NCI-H146 treated with DMSO at 0.1 percent for 48 hours (cell line): ENCODE measurements around the gene PCDHA1.

Experiments used
- DNase-seq: peaks from one replicate; lab custom pipeline; 2025; ENCODE audit not compliant: unreplicated experiment; lab: John Stamatoyannopoulos, UW

Gene PCDHA1

GRCh38 chr5:140986117-140986521 lies 200.2 kb downstream of the PCDHA1 start:
- DNase-seq = no peak

- no peak for DNase-seq
Measured at GRCh38 chr5:140988100-140988499, 202.2 kb downstream of the PCDHA1 start.

GRCh38 chr5:140988608-140989007 lies 202.7 kb downstream of the PCDHA1 start:
- DNase-seq = no peak

GRCh38 chr5:140989254-140990020 lies 203.5 kb downstream of the PCDHA1 start:
- no peak for DNase-seq

- peak; percentile 32 for DNase-seq
Measured at GRCh38 chr5:140992828-140993227, 206.9 kb downstream of the PCDHA1 start.

- no peak for DNase-seq
Measured at GRCh38 chr5:140996060-140996459, 210.1 kb downstream of the PCDHA1 start.

GRCh38 chr5:140998921-140999410 lies 213.0 kb downstream of the PCDHA1 start:
- no peak for DNase-seq

- peak; percentile 41 for DNase-seq
Measured at GRCh38 chr5:141001446-141001843, 215.5 kb downstream of the PCDHA1 start.

GRCh38 chr5:141001844-141002604 lies 216.1 kb downstream of the PCDHA1 start:
- peak; percentile 64 for DNase-seq

GRCh38 chr5:141002605-141002965 lies 216.6 kb downstream of the PCDHA1 start:
- no peak for DNase-seq

GRCh38 chr5:141003031-141003430 lies 217.1 kb downstream of the PCDHA1 start:
- DNase-seq = no peak

GRCh38 chr5:141003791-141004611 lies 218.1 kb downstream of the PCDHA1 start:
- DNase-seq = peak; percentile 49

- no peak for DNase-seq
Measured at GRCh38 chr5:141007791-141008190, 221.9 kb downstream of the PCDHA1 start.

GRCh38 chr5:141010047-141010793 lies 224.3 kb downstream of the PCDHA1 start:
- no peak for DNase-seq

- DNase-seq = no peak
Measured at GRCh38 chr5:141017943-141018342, 232.0 kb downstream of the PCDHA1 start.

- DNase-seq = no peak
Measured at GRCh38 chr5:141022384-141022783, 236.4 kb downstream of the PCDHA1 start.

- no peak for DNase-seq
Measured at GRCh38 chr5:141031006-141031405, 245.1 kb downstream of the PCDHA1 start.

- DNase-seq = no peak
Measured at GRCh38 chr5:141032626-141033025, 246.7 kb downstream of the PCDHA1 start.

GRCh38 chr5:141039061-141039460 lies 253.1 kb downstream of the PCDHA1 start:
- DNase-seq = no peak

GRCh38 chr5:141039517-141039916 lies 253.6 kb downstream of the PCDHA1 start:
- peak; percentile 49 for DNase-seq
